Prostate gland (tissue), 2 donors: ENCODE measurements around the gene ZBTB43.

Experiments
- CTCF ChIP-seq, 4 experiments: fragments of 200-600 bp in 2 of 4; fragments of 450-650 bp in 2 of 4; sonication (generic) in 2 of 4; IDR thresholded peaks; 1 replicate in 3 of 4; 2 replicates in 1 of 4; pipeline ENCODE4 v1.5.1; 2016 to 2019; ENCODE audit warnings: antibody characterized with exemption in 4 of 4, mild to moderate bottlenecking in 2 of 4, moderate library complexity in 2 of 4
- POLR2A ChIP-seq: fragments of 450-650 bp; IDR thresholded peaks from one replicate; pipeline ENCODE4 v1.6.1; 2016; ENCODE audit warnings: antibody characterized with exemption, mild to moderate bottlenecking

DNA sequence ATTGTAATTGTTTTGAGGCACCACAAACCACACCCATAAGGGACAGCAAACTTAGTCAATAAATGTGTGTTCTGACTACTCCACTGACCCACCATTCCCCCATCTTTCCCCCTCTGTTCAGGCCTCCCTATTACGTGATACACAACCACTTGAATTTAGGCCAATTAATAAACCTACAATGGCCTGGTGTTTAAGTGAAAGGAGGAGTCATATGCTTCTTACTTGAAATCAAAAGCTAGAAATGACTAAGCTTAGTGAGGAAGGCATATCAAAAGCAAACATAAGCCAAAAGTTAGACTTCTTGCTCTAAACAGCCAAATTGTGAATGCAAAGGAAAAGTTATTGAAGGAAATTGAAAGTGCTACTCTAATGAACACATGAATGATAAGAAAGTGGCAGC is 14.6 kb downstream of the ZBTB43 start:
- no peak for TF ChIP-seq CTCF (IDR thresholded peaks at IDR 0.05)
- no peak for TF ChIP-seq POLR2A
